Stimulated activated CD4-positive, alpha-beta T cell treated with anti-CD3 and anti-CD28 coated beads, Interleukin-1b, Interleukin-23, amount 100 ng/mL, for 1 hour (primary cell): ENCODE results near the gene SUPT6H.
"Not testable (repeated sequence)": the region's sequence is repeated elsewhere in the genome, so short reads cannot be mapped to it uniquely, and the experiment has no call there.

Experiments used
- DNase-seq, 2 donors: peaks; one replicate each; pipeline ENCODE4 v3.0.0-alpha.2; 2020; ENCODE audit warnings: low read depth in 2 of 2

The SUPT6H gene

GRCh38 chr17:28648698-28649097 is 13.3 kb upstream of the SUPT6H start:
- DNase-seq: no peak

GRCh38 chr17:28655160-28655559 is 6.8 kb upstream of the SUPT6H start:
- DNase-seq: no peak

GRCh38 chr17:28657756-28658155 is 4.2 kb upstream of the SUPT6H start:
- no peak for DNase-seq

GRCh38 chr17:28658342-28658741 is 3.7 kb upstream of the SUPT6H start:
- DNase-seq: not testable (repeated sequence)

- DNase-seq: not testable (repeated sequence)
These were observed 3.1 kb upstream of the SUPT6H start for GRCh38 chr17:28658766-28659496.

- not testable (repeated sequence) for DNase-seq
These were observed 2.5 kb upstream of the SUPT6H start for GRCh38 chr17:28659497-28659881.

GRCh38 chr17:28662527-28662829 is 473 bp downstream of the SUPT6H start:
- no peak for DNase-seq

GRCh38 chr17:28663723-28664122 is 1.7 kb downstream of the SUPT6H start:
- no peak for DNase-seq

GRCh38 chr17:28665994-28666393 is 4.0 kb downstream of the SUPT6H start:
- no peak for DNase-seq

- no peak for DNase-seq
These were observed 5.9 kb downstream of the SUPT6H start for GRCh38 chr17:28667870-28668269.

GRCh38 chr17:28669918-28670317 is 7.9 kb downstream of the SUPT6H start:
- DNase-seq: no peak

GRCh38 chr17:28675490-28675889 is 13.5 kb downstream of the SUPT6H start:
- no peak for DNase-seq

GRCh38 chr17:28675980-28676379 is 14.0 kb downstream of the SUPT6H start:
- no peak for DNase-seq

GRCh38 chr17:28682655-28683054 is 20.6 kb downstream of the SUPT6H start:
- no peak for DNase-seq

GRCh38 chr17:28684963-28685362 is 23.0 kb downstream of the SUPT6H start:
- DNase-seq: no peak

- no peak for DNase-seq
These were observed 23.4 kb downstream of the SUPT6H start for GRCh38 chr17:28685366-28685765.

GRCh38 chr17:28686296-28686695 is 24.3 kb downstream of the SUPT6H start:
- DNase-seq: no peak

GRCh38 chr17:28688481-28688880 is 26.5 kb downstream of the SUPT6H start:
- DNase-seq: no peak

- DNase-seq: no peak
These were observed 27.0 kb downstream of the SUPT6H start for GRCh38 chr17:28689011-28689410.

GRCh38 chr17:28693869-28694268 is 31.9 kb downstream of the SUPT6H start:
- no peak for DNase-seq

GRCh38 chr17:28698253-28698941 is 36.4 kb downstream of the SUPT6H start:
- DNase-seq: no peak

- DNase-seq: no peak
These were observed 38.3 kb downstream of the SUPT6H start for GRCh38 chr17:28700278-28700677.

- DNase-seq: no peak
These were observed 39.0 kb downstream of the SUPT6H start for GRCh38 chr17:28700830-28701492.
